Prostate gland (tissue), 2 donors: ENCODE data around the gene RER1. TPM values are rescaled to one million over a fixed set of nuclear protein-coding genes. Genes with fewer than 3 reads are reported as not detected.
A peak's percentile ranks its signal among the peaks of the same experiment; 100 is the strongest.

Experiments used
- DNase-seq: peaks from one replicate; pipeline ENCODE4 v3.0.0-alpha.2; 2019; ENCODE audit warnings: low spot score
- H3K27ac ChIP-seq, 2 donors: fragments of 200-600 bp; sonication (generic); 2 replicates each; pipeline ENCODE4 v1.5.1; 2017 to 2019
- H3K27me3 ChIP-seq: fragments of 200-600 bp; sonication (generic); replicated peaks from 2 replicates; pipeline ENCODE4 v1.5.1; 2019; ENCODE audit not compliant: insufficient read depth
- H3K36me3 ChIP-seq, 2 donors: fragments of 200-600 bp; sonication (generic); 1 replicate in 1 of 2; 2 replicates in 1 of 2; pipeline versions ENCODE4 v1.5.1 to v1.8.1; 2017 to 2019
- H3K4me1 ChIP-seq: fragments of 200-600 bp; sonication (generic); replicated peaks from 2 replicates; pipeline ENCODE4 v1.5.1; 2019
- H3K4me3 ChIP-seq, 2 donors: fragments of 200-600 bp; sonication (generic); 2 replicates each; pipeline ENCODE4 v1.5.1; 2017 to 2019
- H3K9me3 ChIP-seq: fragments of 200-600 bp; sonication (generic); 2 replicates; pipeline ENCODE4 v1.5.1; 2017
- POLR2A ChIP-seq: fragments of 450-650 bp; IDR thresholded peaks from one replicate; pipeline ENCODE4 v1.6.1; 2016; ENCODE audit warnings: antibody characterized with exemption, mild to moderate bottlenecking
- POLR2AphosphoS5 ChIP-seq: sonication (generic); formaldehyde crosslinking; IDR thresholded peaks from one replicate; pipeline ENCODE4 v1.6.1; 2017; ENCODE audit warnings: antibody characterized with exemption
- WGBS: methylation state at CpG from one replicate; pipeline ENCODE4 v1.1.5; 2018; 5-methylcytosine and 5-hydroxymethylcytosine counted together
- intact Hi-C: fragments of 100-400 bp; cut with DNase I; formaldehyde crosslinking; loops from one replicate; pipeline ENCODE4 v1.14.2; 2022
- total RNA-seq, 2 donors: library from RNA; depleted of rRNA; stranded (reverse); fragments of >200 nt; gene quantifications; one replicate each; pipeline ENCODE4 v1.1.0, GENCODE V29; 2016
- TF ChIP-seq, protein P1 (sequence below), 4 experiments: fragments of 200-600 bp in 2 of 4; fragments of 450-650 bp in 2 of 4; sonication (generic) in 2 of 4; IDR thresholded peaks; 1 replicate in 3 of 4; 2 replicates in 1 of 4; pipeline ENCODE4 v1.5.1; 2016 to 2019; ENCODE audit warnings: antibody characterized with exemption in 4 of 4, mild to moderate bottlenecking in 2 of 4, moderate library complexity in 2 of 4

The RER1 gene
- total RNA-seq, 2 donors from 2014 or later, result 86.1 to 97.0 TPM

DNA sequence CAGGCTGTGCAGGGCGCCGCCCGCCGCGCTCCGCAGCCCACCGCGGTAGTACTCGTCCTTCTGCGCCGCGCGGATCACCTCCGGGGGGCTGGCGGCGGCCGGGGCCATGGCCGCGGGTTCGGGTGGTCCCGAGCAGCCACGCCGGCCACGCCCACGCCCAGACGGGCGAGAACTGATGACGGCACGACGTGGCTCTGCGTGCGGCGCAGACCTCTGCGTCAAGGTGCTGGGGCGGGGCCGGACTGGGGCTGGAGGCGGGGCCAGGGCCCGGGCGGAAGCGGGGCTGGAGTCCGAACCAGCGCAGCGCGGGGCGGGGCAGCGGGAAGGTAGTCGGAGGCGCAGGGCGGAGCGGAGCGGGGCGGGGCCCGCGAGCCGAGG is 20.7 kb downstream of the RER1 start, which contains the start of gene PEX10:
Gene PEX10 (minus strand): TSS at position 170 of the 378 bp plus-strand sequence. CDS start 62 bp downstream, at position 108.
- peak; percentile 96 for DNase-seq
- Histone ChIP-seq H3K36me3 (peaks cover 0 to 10% of the 10 kb centered on the region in 2 donors), H3K27me3 (no peaks in the 10 kb centered on the region), H3K27ac (peak within 1 kb of the TSS; percentile 88 to 96), H3K4me1 (peaks cover 48% of the 10 kb centered on the region), H3K9me3 (no peaks in the 10 kb centered on the region), H3K4me3 (peak within 1 kb of the TSS; percentile 93 to 95)
- peak; percentile 92 for TF ChIP-seq POLR2AphosphoS5
- no peak for TF ChIP-seq POLR2A
- TF ChIP-seq, protein P1, sequence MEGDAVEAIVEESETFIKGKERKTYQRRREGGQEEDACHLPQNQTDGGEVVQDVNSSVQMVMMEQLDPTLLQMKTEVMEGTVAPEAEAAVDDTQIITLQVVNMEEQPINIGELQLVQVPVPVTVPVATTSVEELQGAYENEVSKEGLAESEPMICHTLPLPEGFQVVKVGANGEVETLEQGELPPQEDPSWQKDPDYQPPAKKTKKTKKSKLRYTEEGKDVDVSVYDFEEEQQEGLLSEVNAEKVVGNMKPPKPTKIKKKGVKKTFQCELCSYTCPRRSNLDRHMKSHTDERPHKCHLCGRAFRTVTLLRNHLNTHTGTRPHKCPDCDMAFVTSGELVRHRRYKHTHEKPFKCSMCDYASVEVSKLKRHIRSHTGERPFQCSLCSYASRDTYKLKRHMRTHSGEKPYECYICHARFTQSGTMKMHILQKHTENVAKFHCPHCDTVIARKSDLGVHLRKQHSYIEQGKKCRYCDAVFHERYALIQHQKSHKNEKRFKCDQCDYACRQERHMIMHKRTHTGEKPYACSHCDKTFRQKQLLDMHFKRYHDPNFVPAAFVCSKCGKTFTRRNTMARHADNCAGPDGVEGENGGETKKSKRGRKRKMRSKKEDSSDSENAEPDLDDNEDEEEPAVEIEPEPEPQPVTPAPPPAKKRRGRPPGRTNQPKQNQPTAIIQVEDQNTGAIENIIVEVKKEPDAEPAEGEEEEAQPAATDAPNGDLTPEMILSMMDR (IDR thresholded peaks at IDR 0.05), result peak in 1 of 4 experiments; percentile 4
- intact Hi-C loops, result loop anchor here (1.0 to 10.0 kb wide), 2 partner anchors 135 to 232 kb away; no protein-coding TSS in a partner anchor
- 0% methylated on average over 26 of the region's 55 CpGs for WGBS

DNA sequence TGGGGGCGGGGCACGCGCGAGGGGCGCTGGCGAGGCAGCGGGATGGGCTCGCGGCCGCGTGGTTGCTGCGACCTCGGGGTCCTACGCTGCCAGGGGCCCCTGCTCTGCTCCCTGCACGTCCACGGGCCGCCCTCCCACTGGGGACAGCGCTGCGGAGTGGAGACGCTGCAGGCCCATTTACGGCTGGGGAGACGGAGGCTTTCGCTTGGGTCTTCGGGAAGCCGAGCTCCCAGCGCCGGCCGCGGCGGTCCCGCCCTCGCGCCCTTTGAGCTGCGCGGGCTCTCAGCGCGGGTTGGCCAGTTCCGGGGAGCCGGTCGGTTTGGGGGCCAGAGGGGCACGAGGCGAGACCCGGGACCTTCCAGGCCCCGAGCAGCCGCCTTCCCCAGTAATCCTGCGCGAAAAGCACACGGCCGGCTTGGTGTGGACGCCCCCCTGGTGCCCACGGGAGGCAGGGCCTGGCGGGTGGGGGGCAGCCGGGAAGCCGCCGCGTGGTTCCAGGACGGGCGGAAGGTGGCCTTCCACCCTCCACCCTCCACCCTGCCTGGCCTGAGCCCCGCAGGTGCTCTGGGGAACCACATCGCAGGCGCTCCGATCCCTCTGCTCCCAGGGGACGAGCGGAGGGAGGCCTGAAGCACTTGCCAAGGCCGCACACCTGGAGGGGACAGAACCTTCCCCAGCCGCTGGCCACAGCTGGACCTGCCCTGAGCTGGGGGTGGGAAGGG is 21.3 kb downstream of the RER1 start:
- Histone ChIP-seq H3K27me3 (no peaks in the 10 kb centered on the region), H3K9me3 (no peaks in the 10 kb centered on the region), H3K36me3 (peaks cover 0 to 5% of the 10 kb centered on the region in 2 donors), H3K4me3 (peak overlapping the region; percentile 93 to 95), H3K4me1 (peaks cover 50% of the 10 kb centered on the region), H3K27ac (peak overlapping the region; percentile 87 to 96)
- 13% methylated on average over 3 of the region's 66 CpGs for WGBS
- TF ChIP-seq POLR2A, result peak; percentile 69
- no peak for TF ChIP-seq POLR2AphosphoS5
- intact Hi-C loops, result loop anchor here (1.0 to 10.0 kb wide), 2 partner anchors 134 to 232 kb away; no protein-coding TSS in a partner anchor
- DNase-seq, result no peak

DNA sequence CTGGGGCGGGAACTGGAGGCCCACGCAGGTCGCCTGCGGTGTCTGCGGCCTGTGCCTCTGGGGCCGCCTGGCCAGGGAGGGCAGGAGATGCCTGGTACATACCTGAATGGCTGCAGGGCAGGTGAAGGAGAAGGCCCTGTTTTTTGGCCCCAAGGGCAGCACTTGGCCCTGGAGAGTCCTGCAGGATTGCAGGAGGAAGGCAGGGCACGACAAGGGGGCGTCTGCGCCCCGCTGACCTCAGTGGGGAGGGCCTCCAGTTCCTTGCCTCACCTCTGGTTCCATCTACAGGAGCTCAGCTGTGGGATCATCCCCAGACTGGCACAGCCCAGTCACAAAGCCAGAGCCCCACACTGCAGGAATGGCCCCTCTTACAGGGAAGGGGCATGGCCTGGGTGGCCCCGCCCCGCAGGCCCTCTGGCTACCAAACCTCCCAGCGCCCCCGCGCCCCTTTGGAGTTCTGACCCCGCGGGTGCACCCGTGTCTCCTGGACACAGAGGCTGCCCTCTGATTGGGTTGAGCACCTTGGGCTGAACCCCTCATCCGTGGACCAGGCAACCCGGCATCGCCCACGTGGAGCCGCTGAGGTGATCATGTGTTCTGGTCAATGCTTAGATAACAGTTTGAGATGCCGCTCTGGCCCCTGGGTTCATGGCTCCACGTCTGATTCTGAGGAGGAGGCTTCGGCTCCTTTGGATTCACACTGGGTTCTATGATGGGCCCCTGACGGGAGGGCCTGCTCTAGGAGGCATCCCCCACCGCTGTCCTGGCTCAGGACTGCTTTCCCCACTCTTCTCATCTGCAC is 22.1 kb downstream of the RER1 start:
- TF ChIP-seq, protein P1 (IDR thresholded peaks at IDR 0.05), result no peak
- no peak for TF ChIP-seq POLR2AphosphoS5
- TF ChIP-seq POLR2A, result no peak
- no peak for DNase-seq

DNA sequence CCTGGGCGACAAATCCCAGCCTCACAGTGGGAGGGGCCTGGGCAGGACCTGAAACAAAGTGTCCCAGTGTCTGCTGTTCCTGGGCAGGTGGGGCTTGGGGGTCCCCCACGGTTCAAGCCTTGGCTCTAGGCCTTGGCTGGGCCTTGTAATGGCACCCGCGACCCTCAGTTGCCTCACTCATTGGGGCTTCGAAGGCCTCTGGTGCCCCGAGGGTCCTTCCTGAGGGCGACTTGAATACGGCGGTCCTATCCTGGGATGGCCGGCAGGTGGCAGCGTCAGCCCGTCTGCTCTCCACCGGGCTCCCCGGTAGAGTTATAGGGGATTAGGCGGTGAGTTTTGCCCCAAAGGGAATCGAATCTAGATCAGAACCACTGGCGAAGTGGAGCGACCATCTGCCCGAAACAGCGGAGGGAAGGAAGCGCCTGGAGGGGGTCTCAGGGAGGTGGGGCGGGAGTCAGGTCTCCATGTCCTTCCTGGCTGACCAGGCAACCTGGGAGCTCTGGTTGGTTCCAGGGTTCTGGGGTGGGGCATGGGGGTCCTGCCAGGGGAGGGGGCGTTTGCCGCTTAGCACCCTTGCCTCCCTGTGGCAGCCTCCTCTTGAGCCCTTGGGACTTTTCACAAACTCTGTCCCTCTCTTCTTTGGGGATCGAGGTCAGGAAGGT is 22.8 kb downstream of the RER1 start:
- H3K27ac ChIP-seq, result peak overlapping the region; percentile 87 to 96
- intact Hi-C loops, result loop anchor here (10.0 kb wide), 1 partner anchor 230 kb away; no protein-coding TSS in a partner anchor
- TF ChIP-seq POLR2AphosphoS5 (peak; percentile 31), POLR2A (no peak)
- TF ChIP-seq, protein P1 (IDR thresholded peaks at IDR 0.05), result peak; percentile 91 to 98 (median 96)
- 2% methylated on average over 18 of the region's 25 CpGs for WGBS
- no peaks in the 10 kb centered on the region for H3K9me3 ChIP-seq
- no peaks in the 10 kb centered on the region for H3K36me3 ChIP-seq
- H3K4me1 ChIP-seq, result peaks cover 48% of the 10 kb centered on the region
- H3K4me3 ChIP-seq, result no peak overlapping the region
- H3K27me3 ChIP-seq, result no peaks in the 10 kb centered on the region
- DNase-seq, result peak; percentile 69

More for the DNA sequence above, 22.1 kb downstream of the RER1 start:
- no peaks in the 10 kb centered on the region for H3K9me3 ChIP-seq
- H3K27ac ChIP-seq, result peak overlapping the region; percentile 87 to 96
- 54% methylated on average over 28 of the region's 28 CpGs for WGBS
- H3K4me1 ChIP-seq, result peaks cover 50% of the 10 kb centered on the region
- no peaks in the 10 kb centered on the region for H3K27me3 ChIP-seq
- intact Hi-C loops, result loop anchor here (10.0 kb wide), 1 partner anchor 231 kb away; no protein-coding TSS in a partner anchor
- H3K36me3 ChIP-seq, result no peaks in the 10 kb centered on the region
- peak overlapping the region; percentile 93 to 95 for H3K4me3 ChIP-seq
